ENCODE measurements around the gene CEP112. TPM values are rescaled to one million over a fixed set of nuclear protein-coding genes. Genes with fewer than 3 reads are reported as not detected.

CEP112 gene
- total and polyA plus RNA-seq, 3 donors from 2014 or later: 50.2 to 107 (median 78.8) TPM

- WGBS, 2 donors: 73 to 88% methylated on average over 2 of the region's 2 CpGs
Observed at GRCh38 chr17:65987988-65988387, 203.9 kb downstream of the CEP112 start.

GRCh38 chr17:65985571-65985970 is 206.4 kb downstream of the CEP112 start:
- TF ChIP-seq CTCF (IDR thresholded peaks at IDR 0.05) (no peak), POLR2A (IDR thresholded peaks at IDR 0.05) (no peak)
- DNase-seq: no peak
- Histone ChIP-seq H3K27ac (no peak overlapping the region), H3K4me3 (no peak overlapping the region), H3K4me1 (no peaks in the 10 kb centered on the region), H3K9me3 (no peaks in the 10 kb centered on the region), H3K36me3 (ENCODE audit: low read depth, missing control alignments) (no peaks in the 10 kb centered on the region), H3K27me3 (no peaks in the 10 kb centered on the region)
- intact Hi-C loops (cut with DNase I; ENCODE audit: low total_unique reads): no loop called here
- whole genome bisulfite sequencing, 2 donors: 90 to 92% methylated on average over 3 of the region's 3 CpGs

More at GRCh38 chr17:65987988-65988387, 203.9 kb downstream of the CEP112 start:
- Histone ChIP-seq H3K27me3 (no peaks in the 10 kb centered on the region), H3K4me3 (no peak overlapping the region), H3K4me1 (no peaks in the 10 kb centered on the region), H3K27ac (no peak overlapping the region), H3K36me3 (ENCODE audit: low read depth, missing control alignments) (no peaks in the 10 kb centered on the region), H3K9me3 (no peaks in the 10 kb centered on the region)
- DNase-seq: no peak
- TF ChIP-seq POLR2A (IDR thresholded peaks at IDR 0.05): no peak
- TF ChIP-seq CTCF (IDR thresholded peaks at IDR 0.05): no peak
- intact Hi-C loops (cut with DNase I; ENCODE audit: low total_unique reads): no loop called here

- H3K4me3 ChIP-seq: no peak overlapping the region
- H3K27ac ChIP-seq: no peak overlapping the region
- intact Hi-C loops (cut with DNase I; ENCODE audit: low total_unique reads): no loop called here
- no peaks in the 10 kb centered on the region for H3K36me3 ChIP-seq (ENCODE audit: low read depth, missing control alignments)
- no peaks in the 10 kb centered on the region for H3K4me1 ChIP-seq
- DNase-seq: no peak
- H3K9me3 ChIP-seq: no peaks in the 10 kb centered on the region
- no peaks in the 10 kb centered on the region for H3K27me3 ChIP-seq
- TF ChIP-seq CTCF (IDR thresholded peaks at IDR 0.05) (no peak), POLR2A (IDR thresholded peaks at IDR 0.05) (no peak)
- 75 to 86% methylated on average over 3 of the region's 3 CpGs for WGBS, 2 donors
Observed at GRCh38 chr17:65984299-65984698, 207.6 kb downstream of the CEP112 start.

GRCh38 chr17:65978871-65979270 is 213.1 kb downstream of the CEP112 start:
- H3K36me3 ChIP-seq (ENCODE audit: low read depth, missing control alignments): no peaks in the 10 kb centered on the region
- WGBS, 2 donors: 86 to 87% methylated on average over 1 of the region's 1 CpG
- no peaks in the 10 kb centered on the region for H3K4me1 ChIP-seq
- TF ChIP-seq CTCF (IDR thresholded peaks at IDR 0.05): no peak
- no peak for TF ChIP-seq POLR2A (IDR thresholded peaks at IDR 0.05)
- no peak overlapping the region for H3K4me3 ChIP-seq
- no peaks in the 10 kb centered on the region for H3K27me3 ChIP-seq
- no peak for DNase-seq
- H3K9me3 ChIP-seq: no peaks in the 10 kb centered on the region
- intact Hi-C loops (cut with DNase I; ENCODE audit: low total_unique reads): no loop called here
- H3K27ac ChIP-seq: no peak overlapping the region

GRCh38 chr17:65977041-65977440 is 214.9 kb downstream of the CEP112 start:
- Histone ChIP-seq H3K4me3 (no peak overlapping the region), H3K4me1 (no peaks in the 10 kb centered on the region), H3K27me3 (no peaks in the 10 kb centered on the region), H3K27ac (no peak overlapping the region), H3K36me3 (ENCODE audit: low read depth, missing control alignments) (no peaks in the 10 kb centered on the region), H3K9me3 (no peaks in the 10 kb centered on the region)
- intact Hi-C loops (cut with DNase I; ENCODE audit: low total_unique reads): no loop called here
- TF ChIP-seq CTCF (IDR thresholded peaks at IDR 0.05): no peak
- TF ChIP-seq POLR2A (IDR thresholded peaks at IDR 0.05): no peak
- WGBS, 2 donors: 84 to 87% methylated on average over 10 of the region's 10 CpGs
- DNase-seq: no peak

Measured in testis (tissue), 3 donors.